ENCODE results near the gene RIMBP2.

Gene RIMBP2

DNA sequence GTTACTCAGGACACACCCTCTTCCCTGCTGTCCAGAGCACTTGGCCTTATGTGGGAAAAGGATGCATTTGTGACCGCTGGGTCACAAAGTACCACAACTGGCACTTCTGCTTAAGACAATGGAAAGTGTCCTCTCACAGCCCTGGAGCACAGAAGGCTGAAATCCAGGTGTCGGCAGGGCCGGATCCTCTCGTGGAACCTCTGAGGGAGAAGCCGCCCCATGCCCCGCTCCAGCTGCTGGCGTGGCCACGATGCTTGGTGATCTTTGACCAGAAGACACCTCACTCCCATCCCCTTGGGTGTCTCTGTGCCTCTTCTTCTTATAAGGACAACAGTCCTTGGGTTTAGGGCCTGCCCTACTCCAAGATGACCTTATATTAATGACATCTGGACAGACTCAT is 221.4 kb downstream of the RIMBP2 start:
- H3K9ac ChIP-seq (ENCODE audit: low read length), result no peak overlapping the region
- H3K4me3 ChIP-seq (ENCODE audit: low read length), result no peak overlapping the region
- H3K4me1 ChIP-seq (ENCODE audit: control insufficient read depth, insufficient read depth, low read length), result no peaks in the 10 kb centered on the region
- H3K36me3 ChIP-seq (ENCODE audit: control insufficient read depth, insufficient read depth, low read length, severe bottlenecking), result no peaks in the 10 kb centered on the region
- DNase-seq (ENCODE audit: low read depth), result no peak
- H3K9me3 ChIP-seq (ENCODE audit: control insufficient read depth, low read length), result no peaks in the 10 kb centered on the region
- H3K27me3 ChIP-seq (replicated peaks; ENCODE audit: control insufficient read depth, insufficient read depth, low read length), result no peaks in the 10 kb centered on the region

DNA sequence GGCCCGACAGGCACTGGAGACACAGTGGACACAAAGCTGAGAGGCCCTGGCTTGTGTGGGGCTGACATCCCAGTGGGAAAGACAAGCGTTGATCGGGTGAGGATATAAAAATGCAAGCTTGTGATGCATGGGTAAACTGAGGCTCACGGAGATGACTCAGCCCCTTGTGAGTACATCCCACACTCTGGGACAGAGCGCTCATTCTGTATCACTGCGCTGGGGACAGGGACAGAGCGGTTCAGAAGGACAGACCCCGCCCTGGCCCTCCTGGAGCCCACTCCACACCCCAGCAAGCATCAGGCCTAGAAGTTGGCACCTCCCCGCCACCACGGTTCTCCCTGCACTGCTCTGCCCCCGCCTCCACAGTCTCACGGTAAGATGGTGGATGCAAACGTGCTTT is 222.1 kb downstream of the RIMBP2 start:
- no peaks in the 10 kb centered on the region for H3K27me3 ChIP-seq (replicated peaks; ENCODE audit: control insufficient read depth, insufficient read depth, low read length)
- no peak overlapping the region for H3K4me3 ChIP-seq (ENCODE audit: low read length)
- no peak overlapping the region for H3K9ac ChIP-seq (ENCODE audit: low read length)
- no peak for DNase-seq (ENCODE audit: low read depth)
- H3K36me3 ChIP-seq (ENCODE audit: control insufficient read depth, insufficient read depth, low read length, severe bottlenecking), result no peaks in the 10 kb centered on the region
- no peaks in the 10 kb centered on the region for H3K4me1 ChIP-seq (ENCODE audit: control insufficient read depth, insufficient read depth, low read length)
- H3K9me3 ChIP-seq (ENCODE audit: control insufficient read depth, low read length), result no peaks in the 10 kb centered on the region

DNA sequence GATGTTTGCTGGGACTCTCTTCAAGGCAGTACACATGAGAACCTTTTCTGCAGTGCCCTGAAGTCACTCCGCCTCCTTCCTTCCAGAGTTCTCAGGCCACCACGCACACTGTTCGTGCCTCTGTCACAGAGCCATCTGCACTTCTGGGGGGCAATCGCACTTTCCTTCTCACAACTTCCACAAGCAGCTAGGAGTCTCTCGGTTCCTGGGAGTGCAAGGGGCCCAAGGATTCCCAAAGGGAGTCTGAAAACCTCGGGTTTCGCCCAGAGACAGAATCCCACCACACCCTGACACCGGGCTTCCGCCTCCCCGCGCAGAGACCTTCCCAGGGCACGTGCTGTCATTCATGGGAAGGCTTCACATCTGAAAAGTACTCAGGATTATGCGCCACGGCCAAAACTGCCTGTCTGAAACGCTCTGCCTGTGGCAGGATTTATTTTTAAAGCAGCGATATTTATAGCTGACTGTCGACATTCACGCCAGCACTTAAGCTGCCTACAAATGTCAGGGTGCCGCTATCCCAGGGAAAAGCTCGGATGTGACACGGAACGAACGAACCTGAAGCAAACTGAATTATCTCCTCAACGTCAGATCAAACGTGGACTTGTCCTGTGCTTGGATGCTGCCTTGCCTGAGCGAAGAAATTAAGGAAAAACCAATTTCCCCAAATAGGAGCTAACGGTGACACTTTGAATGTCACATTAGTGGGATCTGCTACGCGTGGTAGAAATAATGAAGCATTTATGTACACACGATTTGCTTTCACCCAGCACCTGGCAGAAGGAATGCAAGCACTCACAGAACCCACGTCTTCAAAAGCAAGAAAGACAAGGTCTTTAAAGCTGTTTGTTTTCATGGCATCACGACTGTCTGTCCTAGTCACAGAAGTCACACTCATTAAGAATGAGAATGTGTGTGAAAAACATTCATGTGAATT is 224.4 kb downstream of the RIMBP2 start:
- Histone ChIP-seq H3K4me1 (ENCODE audit: control insufficient read depth, insufficient read depth, low read length) (no peaks in the 10 kb centered on the region), H3K27me3 (replicated peaks; ENCODE audit: control insufficient read depth, insufficient read depth, low read length) (no peaks in the 10 kb centered on the region), H3K9ac (ENCODE audit: low read length) (no peak overlapping the region), H3K4me3 (ENCODE audit: low read length) (no peak overlapping the region), H3K36me3 (ENCODE audit: control insufficient read depth, insufficient read depth, low read length, severe bottlenecking) (no peaks in the 10 kb centered on the region), H3K9me3 (ENCODE audit: control insufficient read depth, low read length) (no peaks in the 10 kb centered on the region)
- no peak for DNase-seq (ENCODE audit: low read depth)

DNA sequence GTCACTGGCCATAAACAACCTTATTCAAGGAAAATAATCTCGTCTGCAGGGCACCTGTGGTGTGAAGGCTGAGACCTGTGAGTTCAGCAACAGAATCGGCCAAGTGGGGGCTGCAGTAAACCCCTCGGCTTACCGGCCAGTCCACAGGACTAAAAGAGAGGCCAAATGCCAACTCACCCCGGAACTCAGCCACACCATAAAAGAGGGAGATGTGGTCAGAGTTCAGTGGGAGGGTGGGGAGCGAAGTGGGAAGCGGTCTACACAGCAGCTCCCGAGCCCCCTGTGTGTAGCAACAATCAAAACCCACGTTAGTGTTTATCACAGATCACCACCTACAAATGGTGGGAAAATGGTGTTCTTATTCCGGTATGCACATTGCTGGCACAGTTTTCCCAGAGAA is 225.4 kb downstream of the RIMBP2 start:
- no peak overlapping the region for H3K4me3 ChIP-seq (ENCODE audit: low read length)

DNA sequence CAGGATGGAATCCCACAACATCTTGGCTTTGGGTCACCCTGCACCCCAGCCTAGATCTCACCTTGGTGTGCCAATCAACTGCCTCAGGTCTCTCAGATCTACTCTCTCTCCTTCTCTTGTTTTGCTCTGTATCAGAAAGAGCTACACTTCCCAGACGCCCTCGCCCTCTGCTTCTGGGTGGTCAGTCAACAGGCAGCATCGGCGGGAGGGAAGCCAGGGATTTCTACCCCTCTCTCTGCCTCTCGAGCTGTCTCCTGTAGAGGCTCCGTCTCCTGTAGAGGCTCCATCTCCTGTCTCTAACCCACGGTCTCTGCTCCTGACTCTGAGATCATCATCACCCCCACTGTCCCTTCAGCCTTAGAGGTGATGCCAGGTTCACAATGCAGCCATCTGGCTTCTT is 226.8 kb downstream of the RIMBP2 start:
- Histone ChIP-seq H3K9ac (ENCODE audit: low read length) (no peak overlapping the region), H3K36me3 (ENCODE audit: control insufficient read depth, insufficient read depth, low read length, severe bottlenecking) (no peaks in the 10 kb centered on the region), H3K27me3 (replicated peaks; ENCODE audit: control insufficient read depth, insufficient read depth, low read length) (no peaks in the 10 kb centered on the region), H3K4me3 (ENCODE audit: low read length) (no peak overlapping the region), H3K4me1 (ENCODE audit: control insufficient read depth, insufficient read depth, low read length) (no peaks in the 10 kb centered on the region), H3K9me3 (ENCODE audit: control insufficient read depth, low read length) (no peaks in the 10 kb centered on the region)
- no peak for DNase-seq (ENCODE audit: low read depth)

More for the DNA sequence above, 225.4 kb downstream of the RIMBP2 start:
- DNase-seq (ENCODE audit: low read depth), result no peak
- Histone ChIP-seq H3K36me3 (ENCODE audit: control insufficient read depth, insufficient read depth, low read length, severe bottlenecking) (no peaks in the 10 kb centered on the region), H3K4me1 (ENCODE audit: control insufficient read depth, insufficient read depth, low read length) (no peaks in the 10 kb centered on the region), H3K27me3 (replicated peaks; ENCODE audit: control insufficient read depth, insufficient read depth, low read length) (no peaks in the 10 kb centered on the region), H3K9me3 (ENCODE audit: control insufficient read depth, low read length) (no peaks in the 10 kb centered on the region), H3K9ac (ENCODE audit: low read length) (no peak overlapping the region)

DNA sequence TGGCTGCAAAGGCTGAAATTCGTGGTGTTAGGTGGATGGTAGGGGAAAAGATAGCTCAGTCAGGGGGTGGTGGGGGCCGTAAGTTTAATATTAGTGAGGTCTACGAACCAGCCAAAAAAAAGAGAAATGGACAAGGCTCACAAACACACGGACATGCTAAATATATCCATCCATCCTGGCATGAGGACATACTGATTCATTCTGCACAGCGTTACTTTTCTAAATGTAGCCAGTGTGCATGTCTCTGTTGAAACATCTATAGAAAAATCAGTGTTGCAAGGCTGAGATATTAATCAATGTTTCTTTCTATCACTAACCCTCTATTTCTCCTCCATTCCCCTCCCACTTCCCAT is 227.8 kb downstream of the RIMBP2 start:
- no peaks in the 10 kb centered on the region for H3K4me1 ChIP-seq (ENCODE audit: control insufficient read depth, insufficient read depth, low read length)
- no peak for DNase-seq (ENCODE audit: low read depth)
- H3K9ac ChIP-seq (ENCODE audit: low read length), result no peak overlapping the region
- H3K4me3 ChIP-seq (ENCODE audit: low read length), result no peak overlapping the region
- H3K27me3 ChIP-seq (replicated peaks; ENCODE audit: control insufficient read depth, insufficient read depth, low read length), result no peaks in the 10 kb centered on the region
- no peaks in the 10 kb centered on the region for H3K36me3 ChIP-seq (ENCODE audit: control insufficient read depth, insufficient read depth, low read length, severe bottlenecking)
- no peaks in the 10 kb centered on the region for H3K9me3 ChIP-seq (ENCODE audit: control insufficient read depth, low read length)

DNA sequence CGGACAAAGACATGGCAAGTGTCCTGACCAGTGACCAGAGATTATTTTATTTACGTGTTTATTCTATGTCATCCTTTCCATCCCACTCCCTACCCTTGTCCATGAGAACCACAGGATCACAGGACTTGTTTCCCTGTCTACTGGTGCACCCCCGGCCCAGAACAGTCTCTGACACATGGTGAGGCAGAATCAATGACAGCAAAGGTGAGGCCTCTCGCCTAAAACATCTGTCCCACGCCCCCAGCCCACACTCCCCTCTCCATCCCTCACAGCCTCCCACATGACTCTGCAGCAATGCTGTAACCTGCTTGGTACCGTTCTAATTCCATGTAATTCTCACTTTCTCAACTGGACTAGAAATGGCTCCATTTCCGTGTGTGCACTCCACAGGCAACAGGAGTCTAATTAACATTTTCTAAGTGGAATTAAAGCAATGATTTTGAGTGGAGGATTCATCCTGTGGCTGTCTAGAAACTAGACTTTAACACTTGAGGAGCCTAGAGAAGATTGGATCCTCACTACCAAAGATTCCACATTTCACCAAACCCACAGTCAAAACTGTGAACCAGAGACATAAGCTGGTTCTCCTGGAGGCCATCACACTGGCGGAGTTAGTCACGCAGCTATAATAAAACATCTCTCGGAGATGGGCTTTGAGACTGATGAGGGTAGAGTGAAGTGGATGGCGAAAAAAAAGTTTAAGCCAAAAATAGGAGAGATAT is 228.3 kb downstream of the RIMBP2 start:
- Histone ChIP-seq H3K4me1 (ENCODE audit: control insufficient read depth, insufficient read depth, low read length) (no peaks in the 10 kb centered on the region), H3K27me3 (replicated peaks; ENCODE audit: control insufficient read depth, insufficient read depth, low read length) (no peaks in the 10 kb centered on the region), H3K9me3 (ENCODE audit: control insufficient read depth, low read length) (no peaks in the 10 kb centered on the region), H3K36me3 (ENCODE audit: control insufficient read depth, insufficient read depth, low read length, severe bottlenecking) (no peaks in the 10 kb centered on the region), H3K4me3 (ENCODE audit: low read length) (no peak overlapping the region), H3K9ac (ENCODE audit: low read length) (no peak overlapping the region)
- DNase-seq (ENCODE audit: low read depth), result no peak

DNA sequence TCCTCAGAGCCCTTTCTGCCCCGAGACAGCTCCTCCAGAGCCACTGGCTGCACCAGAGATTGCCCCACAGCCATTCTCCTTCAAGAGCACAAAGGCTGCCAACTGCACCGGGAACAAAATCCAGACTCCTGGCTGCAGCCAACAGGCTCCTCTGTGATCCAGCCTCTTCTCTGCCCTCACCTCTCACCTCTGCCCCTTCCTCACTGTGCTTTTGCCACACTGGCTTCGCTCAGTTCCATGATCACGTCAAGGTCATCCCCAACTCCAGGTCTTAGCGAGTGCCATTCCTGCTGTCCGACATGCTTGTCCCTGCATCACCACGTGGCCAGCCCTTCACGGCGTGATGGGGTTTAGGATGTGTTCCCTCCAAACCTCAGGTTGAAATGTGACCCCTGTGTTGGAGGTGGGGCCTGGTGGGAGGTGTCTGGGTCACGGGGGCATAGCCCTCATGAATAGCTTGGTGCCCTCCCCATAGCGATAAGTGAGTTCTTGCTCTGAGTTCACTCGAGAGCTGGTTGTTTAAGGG is 229.1 kb downstream of the RIMBP2 start:
- Histone ChIP-seq H3K27me3 (replicated peaks; ENCODE audit: control insufficient read depth, insufficient read depth, low read length) (no peaks in the 10 kb centered on the region), H3K4me1 (ENCODE audit: control insufficient read depth, insufficient read depth, low read length) (no peaks in the 10 kb centered on the region), H3K9ac (ENCODE audit: low read length) (no peak overlapping the region), H3K9me3 (ENCODE audit: control insufficient read depth, low read length) (no peaks in the 10 kb centered on the region), H3K4me3 (ENCODE audit: low read length) (no peak overlapping the region), H3K36me3 (ENCODE audit: control insufficient read depth, insufficient read depth, low read length, severe bottlenecking) (no peaks in the 10 kb centered on the region)
- no peak for DNase-seq (ENCODE audit: low read depth)

DNA sequence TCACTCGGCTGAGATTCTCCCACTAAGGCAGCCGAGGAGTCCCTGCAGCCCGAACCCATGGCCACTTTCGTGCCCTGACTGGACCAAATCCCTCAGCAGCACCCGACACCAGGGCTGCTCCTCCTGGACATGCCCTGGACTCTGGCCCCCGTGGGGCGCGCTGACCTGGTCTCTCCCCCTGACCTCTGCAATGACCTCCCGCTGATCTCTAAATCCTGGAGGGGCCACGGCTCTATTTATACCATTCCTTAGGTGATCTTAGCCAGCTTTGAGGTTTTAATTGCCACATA is 230.0 kb downstream of the RIMBP2 start:
- no peaks in the 10 kb centered on the region for H3K27me3 ChIP-seq (replicated peaks; ENCODE audit: control insufficient read depth, insufficient read depth, low read length)
- H3K9me3 ChIP-seq (ENCODE audit: control insufficient read depth, low read length), result no peaks in the 10 kb centered on the region
- H3K9ac ChIP-seq (ENCODE audit: low read length), result no peak overlapping the region
- H3K36me3 ChIP-seq (ENCODE audit: control insufficient read depth, insufficient read depth, low read length, severe bottlenecking), result no peaks in the 10 kb centered on the region
- DNase-seq (ENCODE audit: low read depth), result no peak
- H3K4me3 ChIP-seq (ENCODE audit: low read length), result no peak overlapping the region
- no peaks in the 10 kb centered on the region for H3K4me1 ChIP-seq (ENCODE audit: control insufficient read depth, insufficient read depth, low read length)

DNA sequence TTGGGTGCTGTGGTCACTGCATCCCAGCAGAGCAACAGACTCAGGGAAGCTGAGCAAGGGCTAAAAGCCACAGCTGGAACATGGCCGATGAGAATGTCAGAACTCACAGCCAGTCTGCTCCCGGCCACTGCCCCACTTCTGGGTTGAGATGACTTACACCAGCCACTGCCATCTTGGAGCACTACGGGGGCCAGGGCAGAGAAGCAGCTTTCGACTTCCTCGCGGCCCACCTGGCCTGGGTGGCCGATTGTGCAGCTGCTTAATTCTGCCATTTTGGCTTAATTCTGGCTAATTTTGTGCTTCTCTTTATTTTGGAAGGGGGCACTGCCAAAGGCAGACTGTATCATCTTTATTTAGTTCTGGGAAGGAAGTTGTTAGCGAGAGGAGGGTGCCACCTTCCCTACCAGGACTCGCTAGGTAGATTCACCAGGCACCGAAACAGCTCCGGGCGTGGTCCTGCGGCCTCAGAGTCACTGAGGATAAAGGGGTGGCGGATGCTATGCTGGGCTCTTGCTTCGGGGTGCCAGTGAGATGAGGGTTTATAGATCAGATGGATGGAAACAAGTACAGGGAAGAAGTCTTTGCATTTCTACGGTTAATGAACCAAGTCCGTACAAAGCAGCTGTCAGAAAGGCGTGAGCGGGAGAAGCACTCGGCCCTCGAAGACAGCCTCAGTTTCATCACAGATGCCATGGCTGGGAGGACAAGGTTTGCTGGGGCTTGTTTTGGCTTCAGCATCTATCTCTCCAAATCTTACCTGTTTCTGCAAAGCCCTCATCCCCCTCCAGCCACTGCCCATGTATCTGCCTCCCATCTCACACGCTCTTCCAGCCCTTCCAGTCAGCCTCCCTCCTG is 230.6 kb downstream of the RIMBP2 start:
- H3K27me3 ChIP-seq (replicated peaks; ENCODE audit: control insufficient read depth, insufficient read depth, low read length), result no peaks in the 10 kb centered on the region
- no peaks in the 10 kb centered on the region for H3K9me3 ChIP-seq (ENCODE audit: control insufficient read depth, low read length)
- no peak overlapping the region for H3K4me3 ChIP-seq (ENCODE audit: low read length)
- H3K9ac ChIP-seq (ENCODE audit: low read length), result no peak overlapping the region
- H3K36me3 ChIP-seq (ENCODE audit: control insufficient read depth, insufficient read depth, low read length, severe bottlenecking), result no peaks in the 10 kb centered on the region
- H3K4me1 ChIP-seq (ENCODE audit: control insufficient read depth, insufficient read depth, low read length), result no peaks in the 10 kb centered on the region
- DNase-seq (ENCODE audit: low read depth), result no peak

DNA sequence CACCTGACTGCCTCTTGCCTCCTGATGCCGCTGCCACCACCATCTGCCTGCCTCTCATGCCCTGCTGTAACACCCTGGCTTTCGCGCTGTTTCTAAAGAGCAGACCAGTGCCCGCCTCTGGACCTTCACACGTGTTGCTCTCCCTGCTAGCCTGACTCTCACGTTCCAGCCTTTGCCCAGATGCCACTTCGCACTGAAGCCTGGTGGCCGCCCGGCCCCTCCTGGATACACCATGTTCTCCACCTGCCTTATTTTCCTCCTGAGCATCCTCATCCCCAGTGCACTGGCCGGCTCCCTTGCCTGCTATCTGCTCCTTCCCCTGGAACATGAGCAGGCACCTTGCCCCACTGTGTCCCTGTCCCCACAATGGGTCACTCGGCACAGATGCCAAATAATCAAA is 231.9 kb downstream of the RIMBP2 start:
- H3K4me1 ChIP-seq (ENCODE audit: control insufficient read depth, insufficient read depth, low read length), result no peaks in the 10 kb centered on the region

More for the DNA sequence above, 231.9 kb downstream of the RIMBP2 start:
- no peak for DNase-seq (ENCODE audit: low read depth)
- H3K9ac ChIP-seq (ENCODE audit: low read length), result no peak overlapping the region
- no peaks in the 10 kb centered on the region for H3K27me3 ChIP-seq (replicated peaks; ENCODE audit: control insufficient read depth, insufficient read depth, low read length)
- H3K4me3 ChIP-seq (ENCODE audit: low read length), result no peak overlapping the region
- H3K9me3 ChIP-seq (ENCODE audit: control insufficient read depth, low read length), result no peaks in the 10 kb centered on the region
- H3K36me3 ChIP-seq (ENCODE audit: control insufficient read depth, insufficient read depth, low read length, severe bottlenecking), result no peaks in the 10 kb centered on the region

Measured in adipocyte (in vitro differentiated cells).